HG02973 (cell line): Measurements from ENCODE around the gene CYP20A1.
A peak's percentile ranks its signal among the peaks of the same experiment; 100 is the strongest.
"Not testable (repeated sequence)": the region's sequence is repeated elsewhere in the genome, so short reads cannot be mapped to it uniquely, and the experiment has no call there.

Experiments
- ATAC-seq: cut with Tn5 transposase; IDR thresholded peaks from one replicate; pipeline ENCODE4 v1.9.1; 2021; ENCODE audit warnings: moderate library complexity; ENCODE audit not compliant: unreplicated experiment

Gene CYP20A1

GRCh38 chr2:203280428-203281064 is 41.7 kb downstream of the CYP20A1 start:
- ATAC-seq: no peak

- no peak for ATAC-seq
Observed at GRCh38 chr2:203282101-203282500, 43.3 kb downstream of the CYP20A1 start.

GRCh38 chr2:203286532-203286931 is 47.7 kb downstream of the CYP20A1 start:
- no peak for ATAC-seq

GRCh38 chr2:203301667-203302066 is 62.8 kb downstream of the CYP20A1 start:
- ATAC-seq: no peak

GRCh38 chr2:203302586-203302985 is 63.8 kb downstream of the CYP20A1 start:
- not testable (repeated sequence) for ATAC-seq

GRCh38 chr2:203310688-203311436 is 72.0 kb downstream of the CYP20A1 start:
- ATAC-seq: no peak

- ATAC-seq: no peak
Observed at GRCh38 chr2:203326356-203326755, 87.5 kb downstream of the CYP20A1 start.

- ATAC-seq: no peak
Observed at GRCh38 chr2:203327582-203327900, 88.7 kb downstream of the CYP20A1 start.

- ATAC-seq: peak; percentile 44
Observed at GRCh38 chr2:203327901-203328759, 89.3 kb downstream of the CYP20A1 start, which contains the start of gene ABI2. TSS of gene ABI2 (plus strand) at chr2:203328394. CDS start at chr2:203328515, 121 bp downstream.

- peak; percentile 63 for ATAC-seq
Observed at GRCh38 chr2:203328760-203329540, 90.1 kb downstream of the CYP20A1 start.

- ATAC-seq: no peak
Observed at GRCh38 chr2:203330434-203330833, 91.6 kb downstream of the CYP20A1 start.

GRCh38 chr2:203338322-203338721 is 99.5 kb downstream of the CYP20A1 start:
- ATAC-seq: no peak

- no peak for ATAC-seq
Observed at GRCh38 chr2:203340791-203341487, 102.1 kb downstream of the CYP20A1 start.

- ATAC-seq: no peak
Observed at GRCh38 chr2:203341741-203342310, 103.0 kb downstream of the CYP20A1 start.

- ATAC-seq: not testable (repeated sequence)
Observed at GRCh38 chr2:203342374-203342773, 103.6 kb downstream of the CYP20A1 start.

GRCh38 chr2:203344667-203345066 is 105.8 kb downstream of the CYP20A1 start:
- no peak for ATAC-seq

- no peak for ATAC-seq
Observed at GRCh38 chr2:203346612-203347011, 107.8 kb downstream of the CYP20A1 start.

GRCh38 chr2:203347375-203347774 is 108.6 kb downstream of the CYP20A1 start:
- no peak for ATAC-seq

GRCh38 chr2:203352604-203353255 is 113.9 kb downstream of the CYP20A1 start:
- ATAC-seq: no peak
